Heart right ventricle (tissue), 16 donors: ENCODE results near the gene DRICH1. TPM values are rescaled to one million over a fixed set of nuclear protein-coding genes. Genes with fewer than 3 reads are reported as not detected.
"Not testable (repeated sequence)": the region's sequence is repeated elsewhere in the genome, so short reads cannot be mapped to it uniquely, and the experiment has no call there.

ENCODE experiments used
- ATAC-seq, 8 donors: fragments of 200-7000 bp; cut with Tn5 transposase; one replicate each; pipeline ENCODE4 v1.9.1; 2020; ENCODE audit warnings: mild to moderate bottlenecking in 8 of 8, moderate library complexity in 8 of 8, moderate number of reproducible peaks in 1 of 8
- DNase-seq, 2 donors: peaks; one replicate each; pipeline ENCODE4 v3.0.0-alpha.2; 2020
- H3K27ac ChIP-seq, 10 donors: fragments of 200-600 bp; sonication (generic) in 2 of 10; one replicate each; pipeline versions ENCODE4 v1.5.0 to v1.8.0; 2020 to 2022; ENCODE audit warnings: mild to moderate bottlenecking in 3 of 10
- H3K27me3 ChIP-seq, 7 donors: fragments of 200-600 bp; one replicate each; pipeline ENCODE4 v1.8.0; 2021 to 2022; ENCODE audit warnings: mild to moderate bottlenecking in 2 of 7
- H3K36me3 ChIP-seq, 9 donors: fragments of 200-600 bp; sonication (generic) in 1 of 9; one replicate each; pipeline versions ENCODE4 v1.5.0 to v1.8.0; 2020 to 2022; ENCODE audit warnings: mild to moderate bottlenecking in 2 of 9
- H3K4me1 ChIP-seq, 9 donors: fragments of 200-600 bp; sonication (generic) in 1 of 9; one replicate each; pipeline versions ENCODE4 v1.5.0 to v1.8.0; 2020 to 2022; ENCODE audit warnings: mild to moderate bottlenecking in 4 of 9
- H3K4me3 ChIP-seq, 10 donors: fragments of 200-600 bp; sonication (generic) in 2 of 10; one replicate each; pipeline versions ENCODE4 v1.5.0 to v1.8.0; 2020 to 2022; ENCODE audit warnings: mild to moderate bottlenecking in 7 of 10, moderate library complexity in 2 of 10
- H3K9me3 ChIP-seq, 11 donors: fragments of 200-600 bp in 10 of 11; sonication (generic) in 2 of 11; one replicate each; pipeline versions ENCODE4 v1.5.0 to v1.8.0; 2013 to 2022; ENCODE audit warnings: mild to moderate bottlenecking in 2 of 11, control low read depth in 1 of 11, moderate library complexity in 1 of 11
- WGBS, 2 donors: extraction: QIAGEN DNeasy Blood & Tissue Kit; methylation state at CpG; one replicate each; pipeline ENCODE4 v1.1.7; 2013; ENCODE audit warnings: inconsistent platforms in 1 of 2; 5-methylcytosine and 5-hydroxymethylcytosine counted together
- intact Hi-C, 10 donors: fragments of 100-400 bp; cut with DNase I; formaldehyde crosslinking; loops; one replicate each; pipeline versions ENCODE4 v1.11.1 to v1.14.2; 2022
- polyA plus RNA-seq, 2 donors: library from polyadenylated mRNA; stranded (reverse); fragments of 200-250 nt; gene quantifications; one replicate each; pipeline ENCODE4 v1.2.3, GENCODE V29; 2013
- total RNA-seq, 10 donors: library from RNA; stranded (reverse); fragmentation: NEBNext Ultra II Directional in 3 of 10; extraction: Animal tissue kit (Norgen Biotek cat#: 25700) in 3 of 10; gene quantifications; one replicate each; pipeline versions ENCODE4 v1.2.1 to v1.2.4, GENCODE V29; 2021 to 2023
- TF ChIP-seq, protein P1 (sequence below), 9 donors: fragments of 200-600 bp; sonication (generic) in 2 of 9; IDR thresholded peaks; one replicate each; pipeline versions ENCODE4 v1.5.0 to v1.8.0; 2021 to 2022; ENCODE audit warnings: antibody characterized with exemption in 9 of 9, mild to moderate bottlenecking in 5 of 9, moderate library complexity in 1 of 9
- donor health status: Arrhythmogenic right ventricular cardiomyopathy.
- donor health status: ischemic (EF 13 %, LVEDD 7.1; RV severe dilation, severe dysfunction).
- donor health status: healthy with polysubstance abuse.
- donor health status: DM: no; HTN: yes; CAD: no.
- donor health status: DM: no; HTN: no; CAD: no.
- donor health status: ischemic (EF 25% LVEDD 6.9; RV normal size, moderate dysfunction).
- donor health status: ischemic (EF 25% LVEDD 5.7; RV mildly dilated, moderate dysfunction).
- donor health status: healthy.
- donor health status: DM: yes; HTN: yes; CAD: no.
- donor health status: Ischemic cardiomyopathy.
- donor health status: ischemic (EF 35%, LVEDD 5.7; RV mildly dilated, moderate dysfunction).
- donor health status: nonischemic (EF 11% LVEDD 7.7; RV severe dilation, severe dysfunction).
- donor health status: DM: yes; HTN: yes; CAD: no.
- donor health status: PGD.
- donor health status: ischemic (EF 29% LVEDD 5.4; RV normal size, mild dysfunction).
- donor health status: nonischemic (EF 23%, LVEDD 6.1; RV moderate dilation, normal function).

DRICH1 gene
- total and polyA plus RNA-seq, 12 donors, result 0.03 to 0.44 TPM; not detected in 10

- WGBS, 2 donors, result 91 to 98% methylated on average over 6 of the region's 6 CpGs
- ATAC-seq (no peak), DNase-seq (no peak)
- Histone ChIP-seq H3K4me1 (no peaks in the 10 kb centered on the region), H3K4me3 (no peak overlapping the region), H3K27me3 (no peaks in the 10 kb centered on the region), H3K36me3 (peaks cover 0 to 43% (median 0%) of the 10 kb centered on the region in 9 donors), H3K9me3 (no peaks in the 10 kb centered on the region), H3K27ac (no peak overlapping the region)
- intact Hi-C loops, result no loop called here
- TF ChIP-seq, protein P1, sequence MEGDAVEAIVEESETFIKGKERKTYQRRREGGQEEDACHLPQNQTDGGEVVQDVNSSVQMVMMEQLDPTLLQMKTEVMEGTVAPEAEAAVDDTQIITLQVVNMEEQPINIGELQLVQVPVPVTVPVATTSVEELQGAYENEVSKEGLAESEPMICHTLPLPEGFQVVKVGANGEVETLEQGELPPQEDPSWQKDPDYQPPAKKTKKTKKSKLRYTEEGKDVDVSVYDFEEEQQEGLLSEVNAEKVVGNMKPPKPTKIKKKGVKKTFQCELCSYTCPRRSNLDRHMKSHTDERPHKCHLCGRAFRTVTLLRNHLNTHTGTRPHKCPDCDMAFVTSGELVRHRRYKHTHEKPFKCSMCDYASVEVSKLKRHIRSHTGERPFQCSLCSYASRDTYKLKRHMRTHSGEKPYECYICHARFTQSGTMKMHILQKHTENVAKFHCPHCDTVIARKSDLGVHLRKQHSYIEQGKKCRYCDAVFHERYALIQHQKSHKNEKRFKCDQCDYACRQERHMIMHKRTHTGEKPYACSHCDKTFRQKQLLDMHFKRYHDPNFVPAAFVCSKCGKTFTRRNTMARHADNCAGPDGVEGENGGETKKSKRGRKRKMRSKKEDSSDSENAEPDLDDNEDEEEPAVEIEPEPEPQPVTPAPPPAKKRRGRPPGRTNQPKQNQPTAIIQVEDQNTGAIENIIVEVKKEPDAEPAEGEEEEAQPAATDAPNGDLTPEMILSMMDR (IDR thresholded peaks at IDR 0.05), result no peak
These were observed 19.6 kb upstream of the DRICH1 start for GRCh38 chr22:23651676-23652075.

GRCh38 chr22:23649071-23649501, 17.0 kb upstream of the DRICH1 start:
- TF ChIP-seq, protein P1 (IDR thresholded peaks at IDR 0.05), result no peak
- intact Hi-C loops, result no loop called here
- H3K9me3 ChIP-seq, result no peaks in the 10 kb centered on the region

DNA sequence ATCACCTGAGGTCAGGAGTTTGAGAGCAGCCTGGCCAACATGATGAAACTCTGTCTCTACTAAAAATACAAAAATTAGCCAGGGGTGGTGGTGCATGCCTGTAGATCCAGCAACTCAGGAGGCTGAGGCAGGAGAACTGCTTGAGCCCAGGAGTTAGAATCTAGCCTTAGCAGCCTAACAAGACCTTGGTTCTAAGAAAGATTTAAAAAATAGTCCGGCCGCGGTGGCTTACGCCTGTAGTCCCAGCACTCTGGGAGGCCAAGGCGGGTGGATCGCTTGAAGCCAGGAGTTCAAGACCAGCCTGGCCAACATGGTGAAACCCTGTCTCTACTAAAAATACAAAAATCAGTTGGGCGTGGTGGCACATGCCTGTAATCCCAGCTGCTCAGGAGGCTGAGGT, 14.4 kb upstream of the DRICH1 start:
- H3K9me3 ChIP-seq, ATAC-seq, DNase-seq, H3K27ac ChIP-seq, H3K4me1 ChIP-seq, H3K4me3 ChIP-seq, H3K27me3 ChIP-seq, intact Hi-C loops: not testable (repeated sequence)
- peaks cover 0 to 15% (median 0%) of the 10 kb centered on the region in 9 donors for H3K36me3 ChIP-seq
- WGBS, 2 donors, result 96% methylated on average over 7 of the region's 7 CpGs

More at GRCh38 chr22:23649071-23649501, 17.0 kb upstream of the DRICH1 start:
- WGBS, 2 donors, result 86 to 91% methylated on average over 18 of the region's 18 CpGs
- Histone ChIP-seq H3K27ac (no peak overlapping the region), H3K36me3 (peaks cover 0 to 32% (median 0%) of the 10 kb centered on the region in 9 donors), H3K27me3 (no peaks in the 10 kb centered on the region), H3K4me3 (no peak overlapping the region), H3K4me1 (no peaks in the 10 kb centered on the region)
- ATAC-seq (no peak), DNase-seq (no peak)

DNA sequence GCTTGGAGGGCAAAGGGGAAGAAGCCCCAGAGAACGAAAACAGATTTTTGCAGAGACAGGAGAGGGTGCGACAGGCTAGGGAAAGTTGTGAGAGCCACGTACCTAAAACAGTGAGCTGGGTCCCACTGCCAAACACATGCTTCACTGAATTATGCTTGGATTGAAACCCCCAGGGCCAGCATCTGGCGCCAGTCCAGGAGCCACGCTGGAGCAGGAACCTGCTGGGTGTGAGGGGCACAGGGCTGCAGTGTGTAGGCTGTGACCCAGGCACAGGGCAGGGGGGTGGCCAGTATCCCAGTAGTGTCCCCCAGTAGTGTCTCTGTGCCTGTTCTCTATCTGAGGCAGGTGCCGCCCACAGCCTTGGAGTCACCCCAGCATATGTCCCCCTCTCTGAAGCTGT, 8.1 kb upstream of the DRICH1 start:
- intact Hi-C loops, H3K4me3 ChIP-seq, H3K27ac ChIP-seq, H3K36me3 ChIP-seq, H3K9me3 ChIP-seq, DNase-seq, H3K4me1 ChIP-seq, H3K27me3 ChIP-seq: not testable (repeated sequence)
- ATAC-seq, result peak in 2 of 8 donors; percentile 33 to 44
- 65 to 68% methylated on average over 6 of the region's 6 CpGs for WGBS, 2 donors

DNA sequence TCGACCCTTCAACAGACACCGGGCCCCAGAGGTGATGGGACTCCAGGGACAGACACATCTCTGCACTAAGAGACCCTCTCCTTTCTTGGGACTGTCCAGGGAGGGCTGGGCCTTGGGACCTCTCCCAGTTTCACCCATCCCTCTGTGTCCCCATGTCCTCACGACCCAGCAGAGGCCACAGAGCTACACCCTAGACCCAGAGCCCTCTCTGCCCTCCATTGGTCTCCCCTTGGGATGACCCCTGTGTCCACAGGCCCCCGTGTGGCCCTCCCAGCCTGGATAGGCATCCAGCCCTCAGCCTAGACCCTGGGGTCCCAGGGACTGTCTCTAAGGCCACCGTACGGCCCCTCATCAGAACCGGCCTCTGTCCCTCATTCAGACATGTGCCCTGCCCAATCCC, 7.5 kb upstream of the DRICH1 start:
- WGBS, 2 donors, result 86 to 89% methylated on average over 7 of the region's 7 CpGs
- no peak for DNase-seq
- intact Hi-C loops, result loop anchor here in 1 of 10 donors (10.0 kb wide), 1 partner anchor 205 kb away; no protein-coding TSS in a partner anchor
- H3K9me3 ChIP-seq, result no peaks in the 10 kb centered on the region
- H3K36me3 ChIP-seq, result peaks cover 0 to 9% (median 0%) of the 10 kb centered on the region in 9 donors
- no peak overlapping the region for H3K4me3 ChIP-seq
- H3K27ac ChIP-seq, result no peak overlapping the region
- peak in 3 of 8 donors; percentile 18 to 29 (median 19) for ATAC-seq
- H3K4me1 ChIP-seq, result no peaks in the 10 kb centered on the region
- no peaks in the 10 kb centered on the region for H3K27me3 ChIP-seq
- TF ChIP-seq, protein P1 (IDR thresholded peaks at IDR 0.05), result no peak
